ENCODE results near the gene POLR1E. TPM values are rescaled to one million over a fixed set of nuclear protein-coding genes. Genes with fewer than 3 reads are reported as not detected.
A peak's percentile ranks its signal among the peaks of the same experiment; 100 is the strongest.
"Not testable (repeated sequence)": the region's sequence is repeated elsewhere in the genome, so short reads cannot be mapped to it uniquely, and the experiment has no call there.

POLR1E gene
- total RNA-seq, 1 experiment from 2014 or later, result 31.4 TPM

DNA sequence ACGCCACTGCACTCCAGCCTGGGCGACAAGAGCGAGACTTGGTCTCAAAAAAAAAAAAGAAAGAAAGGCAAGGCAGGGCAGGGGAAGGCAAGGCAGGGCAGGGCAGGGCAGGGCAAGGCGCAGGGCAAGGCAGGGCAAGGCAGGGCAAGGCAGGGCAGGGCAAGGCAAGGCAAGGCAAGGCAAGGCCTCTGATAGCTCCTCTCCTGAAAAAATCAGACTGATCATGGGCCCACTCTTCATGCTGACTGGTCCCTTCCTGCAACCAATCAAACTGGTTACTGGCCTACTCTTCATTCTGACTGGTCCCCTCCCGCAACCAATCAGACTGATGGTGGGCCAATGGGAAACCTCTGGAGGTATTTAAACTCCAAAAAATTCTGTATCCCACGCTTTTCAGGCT, 17.1 kb upstream of the POLR1E start:
- POLR2A ChIA-PET, result interaction anchor here (0.7 kb wide), 1 partner anchor 41 kb away, joined by 4 read pairs; no protein-coding TSS in a partner anchor
- Mint-ChIP-seq H3K4me1 (peaks cover 41% of the 10 kb centered on the region), H3K27me3 (ENCODE audit: low read depth) (no peaks in the 10 kb centered on the region), H3K4me3 (peak overlapping the region; percentile 38; the same call in 1 of the 2 replicates), H3K9me3 (peaks cover 5% of the 10 kb centered on the region; the same call in 1 of the 2 replicates), H3K27ac (no peak overlapping the region), H3K36me3 (peaks cover 7% of the 10 kb centered on the region)
- ATAC-seq (no peak), DNase-seq (ENCODE audit: low spot score) (no peak)
- TF ChIP-seq ZNF671 (CRISPR knock-in tag; IDR thresholded peaks at IDR 0.05), result no peak
- TF ChIP-seq NFYB (CRISPR knock-in tag; conservative IDR thresholded peaks at IDR 0.05; ENCODE audit: low read depth), result peak; percentile 76
- CTCF ChIA-PET, result no interaction called here

DNA sequence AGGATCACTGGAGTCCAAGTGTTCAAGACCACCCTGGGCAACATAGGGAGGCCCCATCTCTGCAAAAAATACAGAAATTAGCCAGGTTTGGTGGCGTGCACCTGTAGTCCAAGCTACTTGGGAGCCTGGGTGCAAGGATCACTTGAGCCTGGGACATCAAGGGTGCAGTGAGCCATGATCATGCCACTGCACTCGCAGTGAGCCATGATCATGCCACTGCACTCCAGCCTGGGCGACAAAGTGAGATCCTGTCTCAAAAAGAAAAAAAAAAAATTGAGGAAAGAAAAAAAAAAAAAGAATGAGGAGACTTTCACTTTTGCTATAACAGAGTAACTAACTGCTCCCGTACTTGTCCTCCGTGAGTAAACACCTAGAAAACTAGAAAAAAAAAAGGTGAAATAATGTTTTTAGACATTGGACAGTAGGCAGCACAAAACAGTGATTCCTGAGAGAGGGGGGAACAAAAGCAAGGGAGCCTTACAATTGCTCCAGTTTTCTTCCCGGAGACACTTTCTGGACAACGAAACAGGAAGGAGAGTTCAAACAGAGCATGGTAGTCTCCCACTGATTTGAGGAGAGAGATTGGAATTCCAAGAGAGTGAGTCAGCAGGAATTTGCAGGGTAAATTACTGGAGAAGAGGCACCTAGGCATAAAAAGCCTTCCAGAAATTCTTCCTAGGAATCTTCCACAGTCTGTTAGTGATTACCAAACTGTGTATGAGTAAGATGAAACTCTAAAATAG, 13.6 kb upstream of the POLR1E start:
- H3K4me1 Mint-ChIP-seq, result peaks cover 26% of the 10 kb centered on the region
- ChIA-PET POLR2A (no interaction called here), CTCF (interaction anchor here (1.2 kb wide), 1 partner anchor 10 kb away, joined by 3 read pairs; no protein-coding TSS in a partner anchor)
- TF ChIP-seq, protein P1, sequence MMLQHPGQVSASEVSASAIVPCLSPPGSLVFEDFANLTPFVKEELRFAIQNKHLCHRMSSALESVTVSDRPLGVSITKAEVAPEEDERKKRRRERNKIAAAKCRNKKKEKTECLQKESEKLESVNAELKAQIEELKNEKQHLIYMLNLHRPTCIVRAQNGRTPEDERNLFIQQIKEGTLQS (CRISPR knock-in tag; conservative IDR thresholded peaks at IDR 0.05), result no peak
- TF ChIP-seq, protein P2, sequence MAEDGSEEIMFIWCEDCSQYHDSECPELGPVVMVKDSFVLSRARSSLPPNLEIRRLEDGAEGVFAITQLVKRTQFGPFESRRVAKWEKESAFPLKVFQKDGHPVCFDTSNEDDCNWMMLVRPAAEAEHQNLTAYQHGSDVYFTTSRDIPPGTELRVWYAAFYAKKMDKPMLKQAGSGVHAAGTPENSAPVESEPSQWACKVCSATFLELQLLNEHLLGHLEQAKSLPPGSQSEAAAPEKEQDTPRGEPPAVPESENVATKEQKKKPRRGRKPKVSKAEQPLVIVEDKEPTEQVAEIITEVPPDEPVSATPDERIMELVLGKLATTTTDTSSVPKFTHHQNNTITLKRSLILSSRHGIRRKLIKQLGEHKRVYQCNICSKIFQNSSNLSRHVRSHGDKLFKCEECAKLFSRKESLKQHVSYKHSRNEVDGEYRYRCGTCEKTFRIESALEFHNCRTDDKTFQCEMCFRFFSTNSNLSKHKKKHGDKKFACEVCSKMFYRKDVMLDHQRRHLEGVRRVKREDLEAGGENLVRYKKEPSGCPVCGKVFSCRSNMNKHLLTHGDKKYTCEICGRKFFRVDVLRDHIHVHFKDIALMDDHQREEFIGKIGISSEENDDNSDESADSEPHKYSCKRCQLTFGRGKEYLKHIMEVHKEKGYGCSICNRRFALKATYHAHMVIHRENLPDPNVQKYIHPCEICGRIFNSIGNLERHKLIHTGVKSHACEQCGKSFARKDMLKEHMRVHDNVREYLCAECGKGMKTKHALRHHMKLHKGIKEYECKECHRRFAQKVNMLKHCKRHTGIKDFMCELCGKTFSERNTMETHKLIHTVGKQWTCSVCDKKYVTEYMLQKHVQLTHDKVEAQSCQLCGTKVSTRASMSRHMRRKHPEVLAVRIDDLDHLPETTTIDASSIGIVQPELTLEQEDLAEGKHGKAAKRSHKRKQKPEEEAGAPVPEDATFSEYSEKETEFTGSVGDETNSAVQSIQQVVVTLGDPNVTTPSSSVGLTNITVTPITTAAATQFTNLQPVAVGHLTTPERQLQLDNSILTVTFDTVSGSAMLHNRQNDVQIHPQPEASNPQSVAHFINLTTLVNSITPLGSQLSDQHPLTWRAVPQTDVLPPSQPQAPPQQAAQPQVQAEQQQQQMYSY (CRISPR knock-in tag; IDR thresholded peaks at IDR 0.05), result no peak
- TF ChIP-seq FOXJ3 (CRISPR knock-in tag; IDR thresholded peaks at IDR 0.05; ENCODE audit: borderline replicate concordance) (no peak), TEAD1 (CRISPR knock-in tag; IDR thresholded peaks at IDR 0.05) (peak; percentile 66; the same call in 1 of the 2 replicates), MYBL2 (CRISPR knock-in tag; IDR thresholded peaks at IDR 0.05) (no peak), ETV6 (CRISPR knock-in tag; IDR thresholded peaks at IDR 0.05) (0 out of 2 replicates have a peak, but pooled peaks have one; percentile 62), CBFB (CRISPR knock-in tag; IDR thresholded peaks at IDR 0.05; ENCODE audit: low read depth) (no peak), TP53 (CRISPR knock-in tag; IDR thresholded peaks at IDR 0.05) (no peak), ZNF121 (CRISPR knock-in tag; IDR thresholded peaks at IDR 0.05) (no peak), OVOL2 (CRISPR knock-in tag; IDR thresholded peaks at IDR 0.05; ENCODE audit: borderline replicate concordance) (no peak), ESRRA (CRISPR knock-in tag; IDR thresholded peaks at IDR 0.05; ENCODE audit: borderline replicate concordance) (no peak), NFE2L1 (CRISPR knock-in tag; IDR thresholded peaks at IDR 0.05) (peak; percentile 68; the same call in 1 of the 2 replicates)
- TF ChIP-seq, protein P3, sequence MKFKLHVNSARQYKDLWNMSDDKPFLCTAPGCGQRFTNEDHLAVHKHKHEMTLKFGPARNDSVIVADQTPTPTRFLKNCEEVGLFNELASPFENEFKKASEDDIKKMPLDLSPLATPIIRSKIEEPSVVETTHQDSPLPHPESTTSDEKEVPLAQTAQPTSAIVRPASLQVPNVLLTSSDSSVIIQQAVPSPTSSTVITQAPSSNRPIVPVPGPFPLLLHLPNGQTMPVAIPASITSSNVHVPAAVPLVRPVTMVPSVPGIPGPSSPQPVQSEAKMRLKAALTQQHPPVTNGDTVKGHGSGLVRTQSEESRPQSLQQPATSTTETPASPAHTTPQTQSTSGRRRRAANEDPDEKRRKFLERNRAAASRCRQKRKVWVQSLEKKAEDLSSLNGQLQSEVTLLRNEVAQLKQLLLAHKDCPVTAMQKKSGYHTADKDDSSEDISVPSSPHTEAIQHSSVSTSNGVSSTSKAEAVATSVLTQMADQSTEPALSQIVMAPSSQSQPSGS (CRISPR knock-in tag; IDR thresholded peaks at IDR 0.05; ENCODE audit: borderline replicate concordance, low read depth), result no peak
- TF ChIP-seq, protein P4, sequence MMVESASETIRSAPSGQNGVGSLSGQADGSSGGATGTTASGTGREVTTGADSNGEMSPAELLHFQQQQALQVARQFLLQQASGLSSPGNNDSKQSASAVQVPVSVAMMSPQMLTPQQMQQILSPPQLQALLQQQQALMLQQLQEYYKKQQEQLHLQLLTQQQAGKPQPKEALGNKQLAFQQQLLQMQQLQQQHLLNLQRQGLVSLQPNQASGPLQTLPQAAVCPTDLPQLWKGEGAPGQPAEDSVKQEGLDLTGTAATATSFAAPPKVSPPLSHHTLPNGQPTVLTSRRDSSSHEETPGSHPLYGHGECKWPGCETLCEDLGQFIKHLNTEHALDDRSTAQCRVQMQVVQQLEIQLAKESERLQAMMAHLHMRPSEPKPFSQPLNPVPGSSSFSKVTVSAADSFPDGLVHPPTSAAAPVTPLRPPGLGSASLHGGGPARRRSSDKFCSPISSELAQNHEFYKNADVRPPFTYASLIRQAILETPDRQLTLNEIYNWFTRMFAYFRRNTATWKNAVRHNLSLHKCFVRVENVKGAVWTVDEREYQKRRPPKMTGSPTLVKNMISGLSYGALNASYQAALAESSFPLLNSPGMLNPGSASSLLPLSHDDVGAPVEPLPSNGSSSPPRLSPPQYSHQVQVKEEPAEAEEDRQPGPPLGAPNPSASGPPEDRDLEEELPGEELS (CRISPR knock-in tag; IDR thresholded peaks at IDR 0.05), result no peak
- TF ChIP-seq, protein P5, sequence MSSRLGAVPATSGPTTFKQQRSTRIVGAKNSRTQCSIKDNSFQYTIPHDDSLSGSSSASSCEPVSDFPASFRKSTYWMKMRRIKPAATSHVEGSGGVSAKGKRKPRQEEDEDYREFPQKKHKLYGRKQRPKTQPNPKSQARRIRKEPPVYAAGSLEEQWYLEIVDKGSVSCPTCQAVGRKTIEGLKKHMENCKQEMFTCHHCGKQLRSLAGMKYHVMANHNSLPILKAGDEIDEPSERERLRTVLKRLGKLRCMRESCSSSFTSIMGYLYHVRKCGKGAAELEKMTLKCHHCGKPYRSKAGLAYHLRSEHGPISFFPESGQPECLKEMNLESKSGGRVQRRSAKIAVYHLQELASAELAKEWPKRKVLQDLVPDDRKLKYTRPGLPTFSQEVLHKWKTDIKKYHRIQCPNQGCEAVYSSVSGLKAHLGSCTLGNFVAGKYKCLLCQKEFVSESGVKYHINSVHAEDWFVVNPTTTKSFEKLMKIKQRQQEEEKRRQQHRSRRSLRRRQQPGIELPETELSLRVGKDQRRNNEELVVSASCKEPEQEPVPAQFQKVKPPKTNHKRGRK (CRISPR knock-in tag; IDR thresholded peaks at IDR 0.05; ENCODE audit: borderline replicate concordance), result no peak
- TF ChIP-seq, protein P6, sequence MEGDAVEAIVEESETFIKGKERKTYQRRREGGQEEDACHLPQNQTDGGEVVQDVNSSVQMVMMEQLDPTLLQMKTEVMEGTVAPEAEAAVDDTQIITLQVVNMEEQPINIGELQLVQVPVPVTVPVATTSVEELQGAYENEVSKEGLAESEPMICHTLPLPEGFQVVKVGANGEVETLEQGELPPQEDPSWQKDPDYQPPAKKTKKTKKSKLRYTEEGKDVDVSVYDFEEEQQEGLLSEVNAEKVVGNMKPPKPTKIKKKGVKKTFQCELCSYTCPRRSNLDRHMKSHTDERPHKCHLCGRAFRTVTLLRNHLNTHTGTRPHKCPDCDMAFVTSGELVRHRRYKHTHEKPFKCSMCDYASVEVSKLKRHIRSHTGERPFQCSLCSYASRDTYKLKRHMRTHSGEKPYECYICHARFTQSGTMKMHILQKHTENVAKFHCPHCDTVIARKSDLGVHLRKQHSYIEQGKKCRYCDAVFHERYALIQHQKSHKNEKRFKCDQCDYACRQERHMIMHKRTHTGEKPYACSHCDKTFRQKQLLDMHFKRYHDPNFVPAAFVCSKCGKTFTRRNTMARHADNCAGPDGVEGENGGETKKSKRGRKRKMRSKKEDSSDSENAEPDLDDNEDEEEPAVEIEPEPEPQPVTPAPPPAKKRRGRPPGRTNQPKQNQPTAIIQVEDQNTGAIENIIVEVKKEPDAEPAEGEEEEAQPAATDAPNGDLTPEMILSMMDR (IDR thresholded peaks at IDR 0.05), result no peak
- H3K4me3 Mint-ChIP-seq, result peak overlapping the region; percentile 52
- peaks cover 5% of the 10 kb centered on the region; the same call in 1 of the 2 replicates for H3K27me3 Mint-ChIP-seq (ENCODE audit: low read depth)
- peaks cover 24% of the 10 kb centered on the region for H3K36me3 Mint-ChIP-seq
- H3K9me3 Mint-ChIP-seq, result peaks cover 21% of the 10 kb centered on the region
- peak; percentile 88 for ATAC-seq
- no peak for DNase-seq (ENCODE audit: low spot score)
- peak overlapping the region; percentile 98 for H3K27ac Mint-ChIP-seq

DNA sequence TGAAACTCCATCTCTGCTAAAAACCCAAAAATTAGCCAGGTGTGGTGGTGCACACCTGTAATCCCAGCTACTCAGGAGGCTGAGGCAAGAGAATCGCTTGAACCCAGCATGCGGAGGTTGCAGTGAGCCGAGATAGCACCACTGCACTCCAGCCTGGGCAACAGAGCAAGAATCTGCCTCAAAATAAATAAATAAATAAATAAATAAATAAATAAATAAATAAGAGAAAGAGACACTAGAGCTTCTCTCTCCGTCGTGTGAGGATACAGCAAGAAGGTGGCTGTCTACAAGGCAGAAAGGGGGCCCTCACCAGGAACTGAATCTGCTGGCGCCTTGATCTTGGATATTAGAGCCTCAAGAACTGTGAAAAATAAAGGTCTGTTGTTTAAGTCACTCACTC, 11.8 kb upstream of the POLR1E start:
- H3K4me3 Mint-ChIP-seq; H3K27ac Mint-ChIP-seq; POLR2A ChIA-PET; ATAC-seq; DNase-seq (ENCODE audit: low spot score); H3K27me3 Mint-ChIP-seq (ENCODE audit: low read depth): not testable (repeated sequence)
- Mint-ChIP-seq H3K36me3 (peaks cover 24% of the 10 kb centered on the region), H3K9me3 (peaks cover 21% of the 10 kb centered on the region), H3K4me1 (peaks cover 32% of the 10 kb centered on the region)
- CTCF ChIA-PET, result interaction anchor here (1.4 kb wide), 1 partner anchor 63 kb away, joined by 3 read pairs; no protein-coding TSS in a partner anchor

Data from WTC11 (cell line).